Measurements from ENCODE around the gene SPIN1. TPM values are rescaled to one million over a fixed set of nuclear protein-coding genes. Genes with fewer than 3 reads are reported as not detected.

Gene SPIN1
- total and polyA plus RNA-seq, 4 donors = 40.8 to 93.3 (median 60.5) TPM

- WGBS, 2 donors = 89 to 93% methylated on average over 5 of the region's 5 CpGs
- H3K36me3 ChIP-seq (ENCODE audit: control insufficient read depth in 1 of 2, insufficient read depth in 2 of 2, low read length in 1 of 2) = peaks cover 0 to 7% of the 10 kb centered on the region in 2 donors
- H3K4me3 ChIP-seq (ENCODE audit: low read length in 2 of 2) = no peak overlapping the region
Observed at GRCh38 chr9:88451160-88451559, 62.9 kb downstream of the SPIN1 start.

GRCh38 chr9:88458716-88459465, 70.6 kb downstream of the SPIN1 start:
- intact Hi-C loops (cut with DNase I) = no loop called here
- Histone ChIP-seq H3K36me3 (ENCODE audit: control insufficient read depth in 1 of 2, insufficient read depth in 2 of 2, low read length in 1 of 2) (peaks cover 2% of the 10 kb centered on the region in 2 donors), H3K27ac (ENCODE audit: low read depth in 1 of 2, low read length in 2 of 2) (no peak overlapping the region), H3K27me3 (ENCODE audit: control insufficient read depth in 1 of 2, insufficient read depth in 2 of 2, low read length in 1 of 2) (no peaks in the 10 kb centered on the region), H3K4me3 (ENCODE audit: low read length in 2 of 2) (no peak overlapping the region), H3K9me3 (ENCODE audit: control insufficient read depth, low read length) (no peaks in the 10 kb centered on the region), H3K4me1 (ENCODE audit: control insufficient read depth in 1 of 2, insufficient read depth in 2 of 2, low read length in 2 of 2) (peaks cover 2 to 4% of the 10 kb centered on the region in 2 donors)
- no peak for DNase-seq
- no peak for ATAC-seq (ENCODE audit: low FRiP score)
- 57 to 62% methylated on average over 5 of the region's 5 CpGs for WGBS, 2 donors

More at GRCh38 chr9:88451160-88451559, 62.9 kb downstream of the SPIN1 start:
- intact Hi-C loops (cut with DNase I) = no loop called here
- ATAC-seq (ENCODE audit: low FRiP score) (no peak), DNase-seq (no peak)
- Histone ChIP-seq H3K27me3 (ENCODE audit: control insufficient read depth in 1 of 2, insufficient read depth in 2 of 2, low read length in 1 of 2) (no peaks in the 10 kb centered on the region), H3K27ac (ENCODE audit: low read depth in 1 of 2, low read length in 2 of 2) (no peak overlapping the region), H3K4me1 (ENCODE audit: control insufficient read depth in 1 of 2, insufficient read depth in 2 of 2, low read length in 2 of 2) (peaks cover 0 to 4% of the 10 kb centered on the region in 2 donors), H3K9me3 (ENCODE audit: control insufficient read depth, low read length) (no peaks in the 10 kb centered on the region)

- Histone ChIP-seq H3K9me3 (ENCODE audit: control insufficient read depth, low read length) (no peaks in the 10 kb centered on the region), H3K27me3 (ENCODE audit: control insufficient read depth in 1 of 2, insufficient read depth in 2 of 2, low read length in 1 of 2) (no peaks in the 10 kb centered on the region), H3K4me3 (ENCODE audit: low read length in 2 of 2) (no peak overlapping the region), H3K36me3 (ENCODE audit: control insufficient read depth in 1 of 2, insufficient read depth in 2 of 2, low read length in 1 of 2) (peaks cover 2% of the 10 kb centered on the region in 2 donors), H3K27ac (ENCODE audit: low read depth in 1 of 2, low read length in 2 of 2) (no peak overlapping the region), H3K4me1 (ENCODE audit: control insufficient read depth in 1 of 2, insufficient read depth in 2 of 2, low read length in 2 of 2) (peaks cover 2 to 4% of the 10 kb centered on the region in 2 donors)
- intact Hi-C loops (cut with DNase I) = loop anchor here in 1 of 2 donors (10.0 kb wide), 1 partner anchor 114 kb away; no protein-coding TSS in a partner anchor
- ATAC-seq (ENCODE audit: low FRiP score) (no peak), DNase-seq (no peak)
- 84 to 89% methylated on average over 3 of the region's 3 CpGs for WGBS, 2 donors
Observed at GRCh38 chr9:88460587-88461332, 72.5 kb downstream of the SPIN1 start.

GRCh38 chr9:88462191-88462590, 73.9 kb downstream of the SPIN1 start:
- Histone ChIP-seq H3K27me3 (ENCODE audit: control insufficient read depth in 1 of 2, insufficient read depth in 2 of 2, low read length in 1 of 2) (no peaks in the 10 kb centered on the region), H3K9me3 (ENCODE audit: control insufficient read depth, low read length) (no peaks in the 10 kb centered on the region), H3K4me3 (ENCODE audit: low read length in 2 of 2) (no peak overlapping the region), H3K4me1 (ENCODE audit: control insufficient read depth in 1 of 2, insufficient read depth in 2 of 2, low read length in 2 of 2) (peaks cover 2 to 4% of the 10 kb centered on the region in 2 donors), H3K27ac (ENCODE audit: low read depth in 1 of 2, low read length in 2 of 2) (no peak overlapping the region), H3K36me3 (ENCODE audit: control insufficient read depth in 1 of 2, insufficient read depth in 2 of 2, low read length in 1 of 2) (no peaks in the 10 kb centered on the region)
- DNase-seq (no peak), ATAC-seq (ENCODE audit: low FRiP score) (no peak)
- intact Hi-C loops (cut with DNase I) = loop anchor here in 1 of 2 donors (10.0 kb wide), 1 partner anchor 113 kb away; no protein-coding TSS in a partner anchor
- 92 to 94% methylated on average over 6 of the region's 6 CpGs for WGBS, 2 donors

GRCh38 chr9:88464851-88465250, 76.6 kb downstream of the SPIN1 start:
- Histone ChIP-seq H3K4me3 (ENCODE audit: low read length in 2 of 2) (no peak overlapping the region), H3K36me3 (ENCODE audit: control insufficient read depth in 1 of 2, insufficient read depth in 2 of 2, low read length in 1 of 2) (no peaks in the 10 kb centered on the region), H3K27me3 (ENCODE audit: control insufficient read depth in 1 of 2, insufficient read depth in 2 of 2, low read length in 1 of 2) (no peaks in the 10 kb centered on the region), H3K4me1 (ENCODE audit: control insufficient read depth in 1 of 2, insufficient read depth in 2 of 2, low read length in 2 of 2) (peaks cover 2 to 4% of the 10 kb centered on the region in 2 donors), H3K9me3 (ENCODE audit: control insufficient read depth, low read length) (no peaks in the 10 kb centered on the region), H3K27ac (ENCODE audit: low read depth in 1 of 2, low read length in 2 of 2) (no peak overlapping the region)
- ATAC-seq (ENCODE audit: low FRiP score) = no peak
- intact Hi-C loops (cut with DNase I) = loop anchor here in 1 of 2 donors (10.0 kb wide), 1 partner anchor 110 kb away; no protein-coding TSS in a partner anchor
- no peak for DNase-seq
- 74 to 76% methylated on average over 1 of the region's 1 CpG for WGBS, 2 donors

GRCh38 chr9:88468226-88468625, 80.0 kb downstream of the SPIN1 start:
- Histone ChIP-seq H3K27me3 (ENCODE audit: control insufficient read depth in 1 of 2, insufficient read depth in 2 of 2, low read length in 1 of 2) (no peaks in the 10 kb centered on the region), H3K4me3 (ENCODE audit: low read length in 2 of 2) (no peak overlapping the region), H3K27ac (ENCODE audit: low read depth in 1 of 2, low read length in 2 of 2) (no peak overlapping the region), H3K4me1 (ENCODE audit: control insufficient read depth in 1 of 2, insufficient read depth in 2 of 2, low read length in 2 of 2) (no peaks in the 10 kb centered on the region), H3K9me3 (ENCODE audit: control insufficient read depth, low read length) (no peaks in the 10 kb centered on the region), H3K36me3 (ENCODE audit: control insufficient read depth in 1 of 2, insufficient read depth in 2 of 2, low read length in 1 of 2) (no peaks in the 10 kb centered on the region)
- no peak for ATAC-seq (ENCODE audit: low FRiP score)
- DNase-seq = no peak
- 96 to 97% methylated on average over 9 of the region's 9 CpGs for WGBS, 2 donors
- intact Hi-C loops (cut with DNase I) = loop anchor here in 1 of 2 donors (10.0 kb wide), 1 partner anchor 107 kb away; no protein-coding TSS in a partner anchor

GRCh38 chr9:88476491-88477271, 88.4 kb downstream of the SPIN1 start:
- WGBS, 2 donors = 79 to 80% methylated on average over 11 of the region's 11 CpGs
- ATAC-seq (ENCODE audit: low FRiP score) = no peak

GRCh38 chr9:88477300-88477751, 89.1 kb downstream of the SPIN1 start:
- DNase-seq (no peak), ATAC-seq (ENCODE audit: low FRiP score) (no peak)
- Histone ChIP-seq H3K27ac (ENCODE audit: low read depth in 1 of 2, low read length in 2 of 2) (no peak overlapping the region), H3K27me3 (ENCODE audit: control insufficient read depth in 1 of 2, insufficient read depth in 2 of 2, low read length in 1 of 2) (no peaks in the 10 kb centered on the region), H3K4me3 (ENCODE audit: low read length in 2 of 2) (no peak overlapping the region), H3K9me3 (ENCODE audit: control insufficient read depth, low read length) (no peaks in the 10 kb centered on the region), H3K4me1 (ENCODE audit: control insufficient read depth in 1 of 2, insufficient read depth in 2 of 2, low read length in 2 of 2) (peaks cover 0 to 2% of the 10 kb centered on the region in 2 donors), H3K36me3 (ENCODE audit: control insufficient read depth in 1 of 2, insufficient read depth in 2 of 2, low read length in 1 of 2) (no peaks in the 10 kb centered on the region)
- 64 to 67% methylated on average over 3 of the region's 3 CpGs for WGBS, 2 donors
- intact Hi-C loops (cut with DNase I) = no loop called here

More at GRCh38 chr9:88476491-88477271, 88.4 kb downstream of the SPIN1 start:
- no peaks in the 10 kb centered on the region for H3K36me3 ChIP-seq (ENCODE audit: control insufficient read depth in 1 of 2, insufficient read depth in 2 of 2, low read length in 1 of 2)
- H3K4me3 ChIP-seq (ENCODE audit: low read length in 2 of 2) = no peak overlapping the region
- no peak for DNase-seq
- no peaks in the 10 kb centered on the region for H3K9me3 ChIP-seq (ENCODE audit: control insufficient read depth, low read length)
- peaks cover 0 to 2% of the 10 kb centered on the region in 2 donors for H3K4me1 ChIP-seq (ENCODE audit: control insufficient read depth in 1 of 2, insufficient read depth in 2 of 2, low read length in 2 of 2)
- no peak overlapping the region for H3K27ac ChIP-seq (ENCODE audit: low read depth in 1 of 2, low read length in 2 of 2)
- no peaks in the 10 kb centered on the region for H3K27me3 ChIP-seq (ENCODE audit: control insufficient read depth in 1 of 2, insufficient read depth in 2 of 2, low read length in 1 of 2)
- intact Hi-C loops (cut with DNase I) = no loop called here
